Activated T-helper 2 cell treated with anti-CD3 and anti-CD28 coated beads, Interferon-gamma antibody, Interleukin-2, Interleukin-4, amounts not matched to agents 10 μg/mL and 5 μg/mL and 100 μg/mL, durations not matched to agents 14 hours and 24 hours and 36 hours (primary cell): Measurements from ENCODE around the gene ASB5. TPM values are rescaled to one million over a fixed set of nuclear protein-coding genes. Genes with fewer than 3 reads are reported as not detected.
"Not testable (repeated sequence)": the region's sequence is repeated elsewhere in the genome, so short reads cannot be mapped to it uniquely, and the experiment has no call there.

Experiments used
- DNase-seq: peaks from one replicate; pipeline ENCODE4 v3.0.0; 2021; ENCODE audit warnings: low spot score
- H3K27ac Mint-ChIP-seq: one replicate; pipeline ENCODE4 v1.8.0; 2021; ENCODE audit warnings: mixed read lengths
- H3K27me3 Mint-ChIP-seq: one replicate; pipeline ENCODE4 v1.8.0; 2021; ENCODE audit warnings: low read depth, mixed read lengths
- H3K36me3 Mint-ChIP-seq: one replicate; pipeline ENCODE4 v1.8.0; 2021; ENCODE audit warnings: low read depth, mixed read lengths
- H3K4me1 Mint-ChIP-seq: one replicate; pipeline ENCODE4 v1.8.0; 2021; ENCODE audit warnings: low read depth, mixed read lengths
- H3K4me3 Mint-ChIP-seq: one replicate; pipeline ENCODE4 v1.8.0; 2021; ENCODE audit warnings: low read depth, mild to moderate bottlenecking, moderate library complexity, mixed read lengths
- H3K9me3 Mint-ChIP-seq: one replicate; pipeline ENCODE4 v1.8.0; 2021; ENCODE audit warnings: mixed read lengths
- intact Hi-C: fragments of 100-400 bp; cut with micrococcal nuclease; formaldehyde crosslinking; loops from one replicate; pipeline ENCODE4 v1.15.1; 2023
- total RNA-seq: library from RNA; stranded (reverse); gene quantifications from 2 replicates; pipeline ENCODE4 v1.2.3, GENCODE V29; 2022

ASB5 gene
- total RNA-seq, 1 donor from 2014 or later: not detected

GRCh38 chr4:176238157-176238610, 30.8 kb downstream of the ASB5 start:
- H3K27me3 Mint-ChIP-seq: peaks cover 1% of the 10 kb centered on the region
- no peaks in the 10 kb centered on the region for H3K4me1 Mint-ChIP-seq
- H3K27ac Mint-ChIP-seq: no peak overlapping the region
- H3K9me3 Mint-ChIP-seq: no peaks in the 10 kb centered on the region
- H3K4me3 Mint-ChIP-seq: no peak overlapping the region
- intact Hi-C loops: no loop called here
- H3K36me3 Mint-ChIP-seq: no peaks in the 10 kb centered on the region
- no peak for DNase-seq

- no peak overlapping the region for H3K27ac Mint-ChIP-seq
- H3K27me3 Mint-ChIP-seq: peaks cover 3% of the 10 kb centered on the region
- H3K4me3 Mint-ChIP-seq: no peak overlapping the region
- H3K36me3 Mint-ChIP-seq: no peaks in the 10 kb centered on the region
- no peaks in the 10 kb centered on the region for H3K9me3 Mint-ChIP-seq
- H3K4me1 Mint-ChIP-seq: no peaks in the 10 kb centered on the region
- no peak for DNase-seq
- intact Hi-C loops: no loop called here
Measured at GRCh38 chr4:176236946-176237345, 32.1 kb downstream of the ASB5 start.

DNA sequence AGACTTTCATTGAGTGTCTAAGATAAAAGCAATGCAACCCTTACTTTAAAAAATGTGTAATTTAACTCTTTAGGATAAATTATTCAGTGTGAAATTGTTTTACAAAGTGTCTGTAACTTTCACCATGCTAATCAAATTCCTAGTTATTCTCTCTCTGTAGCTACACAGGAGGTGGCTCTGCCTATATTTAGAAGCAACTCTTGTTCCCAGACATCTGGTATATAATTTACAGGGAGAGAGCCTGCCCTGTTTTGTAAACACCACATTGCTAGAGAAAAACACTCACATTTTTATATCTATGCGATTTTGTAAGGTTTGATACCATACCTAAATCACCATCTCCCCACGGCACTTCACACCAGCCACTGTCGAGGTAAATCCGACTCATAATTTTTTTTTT, 38.2 kb downstream of the ASB5 start:
- H3K4me3 Mint-ChIP-seq: no peak overlapping the region
- H3K36me3 Mint-ChIP-seq: no peaks in the 10 kb centered on the region
- H3K27me3 Mint-ChIP-seq: peaks cover 5% of the 10 kb centered on the region
- H3K4me1 Mint-ChIP-seq: no peaks in the 10 kb centered on the region
- no peak for DNase-seq
- no peaks in the 10 kb centered on the region for H3K9me3 Mint-ChIP-seq
- no peak overlapping the region for H3K27ac Mint-ChIP-seq
- intact Hi-C loops: no loop called here

- peaks cover 5% of the 10 kb centered on the region for H3K27me3 Mint-ChIP-seq
- H3K4me3 Mint-ChIP-seq: no peak overlapping the region
- no peaks in the 10 kb centered on the region for H3K36me3 Mint-ChIP-seq
- H3K27ac Mint-ChIP-seq: no peak overlapping the region
- intact Hi-C loops: no loop called here
- H3K9me3 Mint-ChIP-seq: no peaks in the 10 kb centered on the region
- no peak for DNase-seq
- no peaks in the 10 kb centered on the region for H3K4me1 Mint-ChIP-seq
Measured at GRCh38 chr4:176229645-176230044, 39.4 kb downstream of the ASB5 start.

GRCh38 chr4:176226736-176227135, 42.3 kb downstream of the ASB5 start:
- Mint-ChIP-seq H3K27me3 (peaks cover 2% of the 10 kb centered on the region), H3K4me1 (no peaks in the 10 kb centered on the region), H3K4me3 (no peak overlapping the region), H3K36me3 (no peaks in the 10 kb centered on the region), H3K27ac (no peak overlapping the region), H3K9me3 (no peaks in the 10 kb centered on the region)
- intact Hi-C loops: no loop called here
- DNase-seq: no peak

GRCh38 chr4:176223561-176223960, 45.5 kb downstream of the ASB5 start:
- H3K27ac Mint-ChIP-seq: no peak overlapping the region
- no peak for DNase-seq
- H3K4me3 Mint-ChIP-seq: no peak overlapping the region
- H3K36me3 Mint-ChIP-seq: no peaks in the 10 kb centered on the region
- H3K4me1 Mint-ChIP-seq: no peaks in the 10 kb centered on the region
- H3K9me3 Mint-ChIP-seq: no peaks in the 10 kb centered on the region
- no peaks in the 10 kb centered on the region for H3K27me3 Mint-ChIP-seq
- intact Hi-C loops: no loop called here

GRCh38 chr4:176222149-176222548, 46.9 kb downstream of the ASB5 start:
- intact Hi-C loops: no loop called here
- H3K4me1 Mint-ChIP-seq: no peaks in the 10 kb centered on the region

GRCh38 chr4:176217510-176217909, 51.5 kb downstream of the ASB5 start:
- no peak overlapping the region for H3K4me3 Mint-ChIP-seq
- no peak for DNase-seq
- no peaks in the 10 kb centered on the region for H3K4me1 Mint-ChIP-seq
- intact Hi-C loops: no loop called here
- no peak overlapping the region for H3K27ac Mint-ChIP-seq
- no peaks in the 10 kb centered on the region for H3K36me3 Mint-ChIP-seq
- H3K27me3 Mint-ChIP-seq: peaks cover 2% of the 10 kb centered on the region
- H3K9me3 Mint-ChIP-seq: no peaks in the 10 kb centered on the region

More at GRCh38 chr4:176222149-176222548, 46.9 kb downstream of the ASB5 start:
- DNase-seq: no peak
- no peak overlapping the region for H3K27ac Mint-ChIP-seq
- H3K4me3 Mint-ChIP-seq: no peak overlapping the region
- H3K9me3 Mint-ChIP-seq: no peaks in the 10 kb centered on the region
- H3K27me3 Mint-ChIP-seq: no peaks in the 10 kb centered on the region
- H3K36me3 Mint-ChIP-seq: no peaks in the 10 kb centered on the region

DNA sequence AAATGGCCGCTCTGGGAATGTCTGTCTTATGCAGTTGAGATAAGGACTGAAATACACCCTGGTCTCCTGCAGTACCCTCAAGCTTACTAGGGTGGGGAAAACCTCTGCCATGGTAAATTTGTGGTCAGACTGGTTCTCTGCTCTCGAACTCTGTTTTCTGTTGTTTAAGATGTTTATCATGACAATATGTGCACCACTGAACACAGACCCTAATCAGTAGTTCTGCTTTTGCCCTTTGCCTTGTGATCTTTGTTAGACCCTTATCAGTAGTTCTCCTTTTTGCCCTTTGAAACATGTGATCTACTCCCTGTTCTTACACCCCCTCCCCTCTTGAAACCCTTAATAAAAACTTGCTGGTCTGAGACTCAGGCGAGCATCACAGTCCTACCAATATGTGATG, 56.7 kb downstream of the ASB5 start:
- intact Hi-C loops, H3K4me3 Mint-ChIP-seq, H3K27me3 Mint-ChIP-seq, H3K4me1 Mint-ChIP-seq, H3K9me3 Mint-ChIP-seq, H3K36me3 Mint-ChIP-seq, DNase-seq, H3K27ac Mint-ChIP-seq: not testable (repeated sequence)

DNA sequence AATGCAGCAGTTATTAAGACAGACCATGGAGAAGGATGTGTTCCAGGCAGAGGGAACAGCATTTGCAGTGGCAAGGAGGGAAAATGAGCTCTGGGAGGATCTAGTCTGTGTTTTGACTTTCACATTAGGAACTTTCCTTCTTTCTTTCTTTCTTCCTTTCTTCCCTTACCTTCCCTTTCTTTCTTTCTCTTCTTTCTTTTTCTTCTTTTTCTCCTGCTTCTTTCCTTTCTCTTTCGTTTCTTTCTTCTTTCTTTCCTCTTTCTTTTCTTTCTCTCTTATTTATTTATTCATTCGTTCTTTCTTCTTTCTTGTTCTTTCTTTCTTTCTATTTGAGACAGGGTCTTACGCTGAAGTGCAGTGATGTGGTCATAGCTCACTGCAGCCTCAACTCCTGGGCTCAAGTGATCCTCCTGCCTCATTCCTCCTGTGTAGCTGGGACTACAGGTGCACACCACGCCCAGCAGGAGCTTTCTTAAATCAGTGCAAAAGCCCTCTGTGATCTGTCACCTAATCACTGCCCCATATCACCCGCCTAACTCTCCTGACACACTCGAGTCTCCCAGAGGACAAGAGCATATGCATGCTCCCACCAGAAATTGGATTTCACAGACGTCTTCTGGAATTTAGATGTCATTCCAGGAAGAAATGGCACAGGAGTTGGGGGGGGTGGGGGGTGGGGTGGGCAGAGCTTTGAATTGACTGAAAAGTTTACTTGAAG, 58.3 kb downstream of the ASB5 start:
- no peak for DNase-seq
- H3K9me3 Mint-ChIP-seq: no peaks in the 10 kb centered on the region
- H3K4me3 Mint-ChIP-seq: no peak overlapping the region
- peaks cover 13% of the 10 kb centered on the region for H3K27me3 Mint-ChIP-seq
- no peaks in the 10 kb centered on the region for H3K36me3 Mint-ChIP-seq
- H3K4me1 Mint-ChIP-seq: no peaks in the 10 kb centered on the region
- intact Hi-C loops: no loop called here
- no peak overlapping the region for H3K27ac Mint-ChIP-seq

- DNase-seq: no peak
- H3K36me3 Mint-ChIP-seq: no peaks in the 10 kb centered on the region
- no peaks in the 10 kb centered on the region for H3K4me1 Mint-ChIP-seq
- H3K27me3 Mint-ChIP-seq: peaks cover 14% of the 10 kb centered on the region
- no peak overlapping the region for H3K4me3 Mint-ChIP-seq
- H3K27ac Mint-ChIP-seq: no peak overlapping the region
- intact Hi-C loops: no loop called here
- no peaks in the 10 kb centered on the region for H3K9me3 Mint-ChIP-seq
Measured at GRCh38 chr4:176210101-176210500, 58.9 kb downstream of the ASB5 start.

DNA sequence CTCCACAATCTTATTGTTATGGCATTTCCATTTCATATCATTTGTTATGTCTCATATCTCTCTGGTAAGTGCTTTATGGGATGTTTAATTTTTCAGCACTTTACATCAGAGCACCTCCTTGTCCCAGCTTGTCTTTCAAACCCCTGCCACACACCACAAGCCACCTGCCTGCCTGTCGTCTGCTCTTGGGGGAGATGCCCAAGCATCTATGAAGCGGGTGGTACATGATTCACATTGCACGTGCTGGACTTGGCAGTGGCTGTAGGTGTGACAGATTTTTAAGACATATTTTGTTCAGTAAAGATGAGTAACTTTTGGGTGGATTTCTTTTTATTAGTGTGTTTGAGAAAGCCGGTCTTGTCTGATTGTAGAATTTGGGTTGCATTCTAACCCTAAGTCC, 59.5 kb downstream of the ASB5 start:
- H3K4me3 Mint-ChIP-seq: no peak overlapping the region
- H3K4me1 Mint-ChIP-seq: no peaks in the 10 kb centered on the region
- DNase-seq: no peak
- no peaks in the 10 kb centered on the region for H3K9me3 Mint-ChIP-seq
- H3K27ac Mint-ChIP-seq: no peak overlapping the region
- H3K27me3 Mint-ChIP-seq: peaks cover 14% of the 10 kb centered on the region
- intact Hi-C loops: no loop called here
- no peaks in the 10 kb centered on the region for H3K36me3 Mint-ChIP-seq

DNA sequence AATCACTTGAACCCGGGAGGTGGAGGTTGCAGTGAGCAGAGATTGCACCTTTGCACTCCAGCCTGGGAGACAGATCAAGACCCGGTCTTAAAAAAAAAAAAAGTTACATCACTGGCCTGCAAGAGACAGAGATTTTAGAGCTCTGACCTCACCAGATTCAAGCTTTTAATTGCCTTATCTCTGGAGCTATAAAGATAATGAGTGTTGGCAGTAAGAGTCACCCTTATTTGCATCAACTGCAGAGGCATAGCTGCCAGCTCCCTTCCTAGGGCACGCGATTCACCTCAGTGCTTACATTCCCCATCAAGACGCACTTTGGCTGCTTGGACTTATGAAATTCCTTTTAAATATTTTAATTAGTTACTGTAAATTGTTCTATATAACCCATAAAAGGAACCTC, 61.2 kb downstream of the ASB5 start:
- H3K27ac Mint-ChIP-seq: no peak overlapping the region
- H3K4me1 Mint-ChIP-seq: no peaks in the 10 kb centered on the region
- no peak overlapping the region for H3K4me3 Mint-ChIP-seq
- H3K27me3 Mint-ChIP-seq: peaks cover 14% of the 10 kb centered on the region
- intact Hi-C loops: no loop called here
- DNase-seq: no peak
- no peaks in the 10 kb centered on the region for H3K9me3 Mint-ChIP-seq
- no peaks in the 10 kb centered on the region for H3K36me3 Mint-ChIP-seq

GRCh38 chr4:176205299-176205698, 63.7 kb downstream of the ASB5 start:
- no peak overlapping the region for H3K4me3 Mint-ChIP-seq
- no peaks in the 10 kb centered on the region for H3K36me3 Mint-ChIP-seq
- H3K9me3 Mint-ChIP-seq: no peaks in the 10 kb centered on the region
- intact Hi-C loops: no loop called here
- peaks cover 13% of the 10 kb centered on the region for H3K27me3 Mint-ChIP-seq
- no peak overlapping the region for H3K27ac Mint-ChIP-seq
- no peak for DNase-seq
- H3K4me1 Mint-ChIP-seq: no peaks in the 10 kb centered on the region
